Measurements from ENCODE around the gene KCNQ1. TPM values are rescaled to one million over a fixed set of nuclear protein-coding genes. Genes with fewer than 3 reads are reported as not detected.

Gene KCNQ1
- total RNA-seq, 1 experiment from 2014 or later = 10.7 TPM

- Histone ChIP-seq H3K4me2 (ENCODE audit: low read length) (no peak overlapping the region), H3K9me3 (ENCODE audit: control insufficient read depth in 1 of 2, insufficient read depth in 1 of 2, low read depth in 1 of 2, low read length in 2 of 2) (no peaks in the 10 kb centered on the region), H3K36me3 (ENCODE audit: control insufficient read depth in 1 of 2, insufficient read depth in 2 of 2, low read length in 2 of 2) (no peaks in the 10 kb centered on the region), H3K4me3 (replicated peaks in 1 of 2; ENCODE audit: low read depth in 1 of 2, low read length in 2 of 2) (no peak overlapping the region), H3K79me2 (ENCODE audit: insufficient read depth, low read length) (no peaks in the 10 kb centered on the region), H2AFZ (ENCODE audit: low read depth, low read length, poor library complexity, severe bottlenecking) (no peak overlapping the region), H3K27ac (ENCODE audit: low read depth, low read length) (no peak overlapping the region), H4K20me1 (ENCODE audit: insufficient read depth) (no peaks in the 10 kb centered on the region), H3K27me3 (ENCODE audit: insufficient read depth, low read length) (no peaks in the 10 kb centered on the region), H3K9me2 (ENCODE audit: insufficient read depth) (no peaks in the 10 kb centered on the region), H3K4me1 (ENCODE audit: control insufficient read depth in 1 of 2, insufficient read depth in 2 of 2, low read length in 2 of 2) (no peaks in the 10 kb centered on the region), H3K9ac (ENCODE audit: low read length) (no peak overlapping the region)
- CTCF ChIA-PET = no interaction called here
- POLR2A ChIA-PET = no interaction called here
- BruUV-seq (replicated peaks) = no TSS peak
- no peak for DNase-seq (ENCODE audit: low read depth, low spot score)
- RAD21 ChIA-PET (ENCODE audit: low non-redundant PET in 1 of 2, low total read pairs in 2 of 2, uncharacterized antibody in 2 of 2, unreplicated experiment in 2 of 2) = no interaction called here
- no peak for ATAC-seq
- TF ChIP-seq SIN3A (IDR thresholded peaks at IDR 0.05; ENCODE audit: low read depth) (no peak), SRF (IDR thresholded peaks at IDR 0.05; ENCODE audit: low read depth) (no peak), JUND (IDR thresholded peaks at IDR 0.05) (no peak), TCF7L2 (IDR thresholded peaks at IDR 0.05; ENCODE audit: borderline replicate concordance, extremely low read depth, insufficient read depth, insufficient read length) (no peak), YY1 (IDR thresholded peaks at IDR 0.05; ENCODE audit: extremely low read depth, insufficient replicate concordance, low read depth, low read length) (no peak), EZH2phosphoT487 (IDR thresholded peaks at IDR 0.05; ENCODE audit: borderline replicate concordance) (no peak), ATF3 (IDR thresholded peaks at IDR 0.05) (no peak), SP1 (IDR thresholded peaks at IDR 0.05; ENCODE audit: low read depth) (no peak)
- TF ChIP-seq, protein P1, sequence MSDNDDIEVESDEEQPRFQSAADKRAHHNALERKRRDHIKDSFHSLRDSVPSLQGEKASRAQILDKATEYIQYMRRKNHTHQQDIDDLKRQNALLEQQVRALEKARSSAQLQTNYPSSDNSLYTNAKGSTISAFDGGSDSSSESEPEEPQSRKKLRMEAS (IDR thresholded peaks at IDR 0.05) = no peak
- intact Hi-C loops (cut with micrococcal nuclease) = no loop called here
These were observed 26.9 kb downstream of the KCNQ1 start for GRCh38 chr11:2471804-2472096.

DNA sequence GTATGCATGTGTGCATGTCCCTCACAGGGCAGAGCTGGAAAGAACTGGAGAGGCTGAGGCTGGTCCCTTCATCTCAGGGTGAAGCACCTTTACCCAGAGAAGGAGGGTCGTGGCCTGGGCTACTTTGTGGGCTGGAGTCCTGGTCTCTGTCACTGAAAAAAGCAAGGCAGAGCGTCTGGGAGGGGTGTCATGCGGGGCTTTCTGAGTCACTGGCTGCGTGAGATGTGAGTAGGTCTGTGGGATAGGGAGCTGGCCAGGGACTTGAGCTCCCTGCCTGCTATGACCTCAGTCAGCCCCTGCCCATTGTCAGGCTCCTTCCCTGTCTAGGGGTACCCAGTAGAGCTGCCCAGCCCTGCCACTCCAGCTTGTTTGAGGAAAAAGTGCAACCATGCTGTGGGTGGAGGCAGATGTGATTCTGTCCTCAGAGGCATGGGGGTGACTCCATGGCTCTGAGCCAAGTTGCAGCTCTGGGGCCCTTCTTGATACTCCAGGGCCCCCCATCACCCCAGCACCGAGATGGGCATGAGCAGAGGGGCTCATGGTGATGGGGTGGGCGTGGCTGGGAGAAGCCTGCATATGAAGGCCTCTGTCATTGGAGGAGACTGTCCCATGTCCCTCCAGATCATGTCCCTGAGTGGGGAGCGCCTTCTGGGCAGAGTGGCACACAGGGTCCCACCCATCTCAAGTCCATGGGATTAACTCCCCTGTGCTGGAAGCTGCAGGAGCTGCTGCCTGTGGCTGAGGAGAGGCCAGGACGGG, 27.8 kb downstream of the KCNQ1 start:
- no peak overlapping the region for H3K4me2 ChIP-seq (ENCODE audit: low read length)
- H3K4me3 ChIP-seq (replicated peaks in 1 of 2; ENCODE audit: low read depth in 1 of 2, low read length in 2 of 2) = no peak overlapping the region
- H3K4me1 ChIP-seq (ENCODE audit: control insufficient read depth in 1 of 2, insufficient read depth in 2 of 2, low read length in 2 of 2) = no peaks in the 10 kb centered on the region
- intact Hi-C loops (cut with micrococcal nuclease) = no loop called here
- no TSS peak for BruUV-seq (replicated peaks)
- TF ChIP-seq POLR2AphosphoS5 (IDR thresholded peaks at IDR 0.05; ENCODE audit: low read depth, low read length) (no peak), ZBTB33 (IDR thresholded peaks at IDR 0.05; ENCODE audit: extremely low read depth, insufficient replicate concordance, low read length) (no peak), EZH2phosphoT487 (IDR thresholded peaks at IDR 0.05; ENCODE audit: borderline replicate concordance) (no peak), POLR2A (IDR thresholded peaks at IDR 0.05; ENCODE audit: borderline replicate concordance, extremely low read depth, insufficient read depth, insufficient read length) (no peak), ZNF274 (IDR thresholded peaks at IDR 0.05; ENCODE audit: low read depth, low read length) (no peak), SRF (IDR thresholded peaks at IDR 0.05; ENCODE audit: low read depth) (no peak), ATF3 (IDR thresholded peaks at IDR 0.05) (no peak), RAD21 (IDR thresholded peaks at IDR 0.05; ENCODE audit: low read depth) (no peak)
- H4K20me1 ChIP-seq (ENCODE audit: insufficient read depth) = no peaks in the 10 kb centered on the region
- no peaks in the 10 kb centered on the region for H3K9me2 ChIP-seq (ENCODE audit: insufficient read depth)
- POLR2A ChIA-PET = no interaction called here
- no peaks in the 10 kb centered on the region for H3K79me2 ChIP-seq (ENCODE audit: insufficient read depth, low read length)
- CTCF ChIA-PET = no interaction called here
- DNase-seq (ENCODE audit: low read depth, low spot score) (no peak), ATAC-seq (no peak)
- H3K36me3 ChIP-seq (ENCODE audit: control insufficient read depth in 1 of 2, insufficient read depth in 2 of 2, low read length in 2 of 2) = no peaks in the 10 kb centered on the region
- no peaks in the 10 kb centered on the region for H3K27me3 ChIP-seq (ENCODE audit: insufficient read depth, low read length)
- no peak overlapping the region for H2AFZ ChIP-seq (ENCODE audit: low read depth, low read length, poor library complexity, severe bottlenecking)
- no peak overlapping the region for H3K9ac ChIP-seq (ENCODE audit: low read length)
- RAD21 ChIA-PET (ENCODE audit: low non-redundant PET in 1 of 2, low total read pairs in 2 of 2, uncharacterized antibody in 2 of 2, unreplicated experiment in 2 of 2) = no interaction called here
- H3K27ac ChIP-seq (ENCODE audit: low read depth, low read length) = no peak overlapping the region
- no peaks in the 10 kb centered on the region for H3K9me3 ChIP-seq (ENCODE audit: control insufficient read depth in 1 of 2, insufficient read depth in 1 of 2, low read depth in 1 of 2, low read length in 2 of 2)
